Fibroblast of upper back skin (primary cell): Measurements from ENCODE around the gene APBB2.

Experiments used
- DNase-seq: peaks from one replicate; pipeline ENCODE4 v3.0.0-alpha.2; 2013

The APBB2 gene

GRCh38 chr4:40886931-40887763 is 327.2 kb downstream of the APBB2 start:
- DNase-seq = peak; percentile 19

GRCh38 chr4:40881851-40882250 is 332.5 kb downstream of the APBB2 start:
- no peak for DNase-seq

- no peak for DNase-seq
Measured at GRCh38 chr4:40881096-40881495, 333.2 kb downstream of the APBB2 start.

GRCh38 chr4:40878548-40879055 is 335.7 kb downstream of the APBB2 start:
- DNase-seq = no peak

- no peak for DNase-seq
Measured at GRCh38 chr4:40877081-40877480, 337.3 kb downstream of the APBB2 start.

GRCh38 chr4:40875507-40876150 is 338.7 kb downstream of the APBB2 start:
- no peak for DNase-seq

DNA sequence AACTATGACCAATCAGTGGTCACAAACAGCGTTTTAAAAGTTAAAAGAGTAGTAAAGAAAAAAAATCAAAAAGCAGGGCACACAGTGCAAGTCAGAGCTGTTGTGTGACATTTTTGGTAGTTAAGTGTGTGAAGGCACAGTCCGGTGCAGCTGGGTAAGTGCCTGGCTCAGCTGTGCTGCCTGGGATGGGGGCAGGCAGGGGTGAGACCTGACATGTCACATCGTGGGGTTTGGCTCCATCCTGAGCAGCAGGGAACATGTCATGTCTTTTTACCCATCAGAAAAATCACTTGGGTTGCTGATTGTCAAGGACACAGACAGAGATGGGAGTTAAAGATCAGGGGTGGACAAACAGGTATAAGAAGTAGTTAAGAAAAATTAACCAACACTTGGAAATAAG is 339.4 kb downstream of the APBB2 start:
- DNase-seq = no peak

- DNase-seq = no peak
Measured at GRCh38 chr4:40874331-40874730, 340.0 kb downstream of the APBB2 start.

DNA sequence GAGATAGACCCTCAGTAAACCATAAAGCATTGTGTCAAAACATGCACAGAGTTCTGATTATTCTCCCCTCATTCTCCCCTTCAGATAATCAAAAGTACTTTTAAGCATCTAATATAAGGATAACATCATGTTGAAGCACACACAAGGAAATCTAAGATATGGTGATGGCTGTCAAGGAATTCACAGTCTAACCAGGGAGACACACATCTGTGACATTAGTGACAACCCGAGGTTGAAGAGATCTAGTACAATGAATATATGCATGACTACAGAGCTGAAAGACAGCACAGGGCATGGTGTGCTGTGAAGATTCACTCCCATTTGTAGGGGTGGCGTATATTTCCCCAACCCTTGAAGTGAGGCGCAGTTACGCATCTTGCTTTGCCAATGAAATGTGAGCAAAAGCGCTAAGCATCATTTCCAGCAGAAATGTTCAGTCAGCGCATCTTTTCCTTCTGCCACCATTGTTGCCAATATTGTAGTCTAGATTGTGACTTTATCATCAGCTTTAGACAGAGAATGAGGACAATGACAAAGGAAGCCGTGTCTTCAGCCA is 342.6 kb downstream of the APBB2 start:
- no peak for DNase-seq

DNA sequence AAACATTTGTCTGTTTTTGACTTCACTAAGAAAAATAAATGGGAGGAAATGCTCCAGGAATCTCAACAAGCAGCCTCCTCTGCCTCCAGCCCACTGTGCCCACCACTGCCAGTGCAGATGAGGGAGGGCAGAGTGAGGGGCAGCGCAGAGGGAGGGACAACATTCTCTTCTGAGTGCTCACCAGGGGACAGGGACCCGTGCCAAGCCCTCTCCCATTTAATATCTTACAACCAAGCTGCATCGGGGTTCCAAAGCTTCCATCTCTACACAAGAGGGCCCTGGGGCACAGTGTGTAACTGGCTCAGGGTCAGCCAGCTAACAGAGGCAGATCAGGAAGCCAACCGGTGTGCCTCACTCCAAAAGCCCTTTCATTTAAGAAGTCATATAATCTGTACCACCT is 344.2 kb downstream of the APBB2 start:
- no peak for DNase-seq

GRCh38 chr4:40865696-40866095 is 348.6 kb downstream of the APBB2 start:
- DNase-seq = no peak

DNA sequence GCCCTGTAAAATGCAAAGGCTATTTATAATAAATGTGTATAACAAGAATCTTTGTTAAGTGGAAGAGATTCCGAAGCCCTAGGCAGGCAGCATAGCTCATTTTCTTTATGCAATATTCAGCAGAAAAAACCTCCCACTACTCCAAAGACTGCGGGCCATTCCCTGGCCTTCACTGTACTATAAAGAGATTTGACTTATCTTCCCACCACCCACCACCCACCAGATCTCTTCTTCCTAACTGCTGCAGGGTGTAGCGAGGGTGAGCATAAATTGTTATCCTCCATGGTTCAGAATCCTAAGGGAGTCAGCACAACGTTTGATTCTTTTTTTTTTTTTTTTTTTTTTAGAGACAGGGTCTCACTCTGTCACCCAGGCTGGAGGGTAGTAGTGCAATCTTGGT is 349.8 kb downstream of the APBB2 start:
- no peak for DNase-seq

DNA sequence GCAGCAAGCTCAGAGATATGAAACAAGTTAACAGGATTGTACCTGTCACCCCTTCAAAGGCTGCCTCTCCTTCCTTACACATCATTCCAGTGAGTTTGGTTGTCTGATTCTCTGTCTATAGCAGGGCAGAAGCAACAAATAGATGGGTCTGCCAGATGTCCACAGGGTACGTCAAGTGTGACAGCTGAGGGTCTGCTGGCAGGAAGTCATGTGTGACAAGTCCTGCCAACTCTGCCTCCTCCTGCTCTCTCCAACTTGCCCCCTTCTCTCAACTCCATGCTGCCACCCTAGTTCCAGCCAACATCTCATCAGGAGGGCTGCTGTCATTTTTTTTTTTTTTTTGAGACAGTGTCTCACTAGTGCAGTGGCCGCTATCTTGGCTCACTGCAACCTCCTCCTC is 355.4 kb downstream of the APBB2 start:
- no peak for DNase-seq

DNA sequence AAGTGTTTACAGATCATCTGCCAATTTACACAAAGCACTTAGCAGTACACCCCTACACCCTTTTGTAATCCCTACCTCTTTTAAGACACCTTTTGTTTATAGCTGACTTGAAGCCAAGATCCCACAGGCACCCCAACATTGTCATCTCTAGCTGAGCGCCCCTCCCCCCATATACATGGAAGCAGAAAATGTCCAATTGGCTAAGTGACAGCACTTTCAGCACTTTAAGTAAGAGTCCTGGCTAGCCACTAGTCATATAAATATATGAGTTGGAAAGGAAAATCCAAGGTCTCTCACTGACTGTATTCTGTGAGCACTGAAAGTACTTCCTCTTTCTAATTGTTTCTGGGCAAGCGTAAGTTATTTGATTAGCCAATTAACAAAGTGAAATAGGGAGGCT is 356.4 kb downstream of the APBB2 start:
- DNase-seq = no peak

- DNase-seq = peak; percentile 36
Measured at GRCh38 chr4:40856840-40857362, 357.4 kb downstream of the APBB2 start.

DNA sequence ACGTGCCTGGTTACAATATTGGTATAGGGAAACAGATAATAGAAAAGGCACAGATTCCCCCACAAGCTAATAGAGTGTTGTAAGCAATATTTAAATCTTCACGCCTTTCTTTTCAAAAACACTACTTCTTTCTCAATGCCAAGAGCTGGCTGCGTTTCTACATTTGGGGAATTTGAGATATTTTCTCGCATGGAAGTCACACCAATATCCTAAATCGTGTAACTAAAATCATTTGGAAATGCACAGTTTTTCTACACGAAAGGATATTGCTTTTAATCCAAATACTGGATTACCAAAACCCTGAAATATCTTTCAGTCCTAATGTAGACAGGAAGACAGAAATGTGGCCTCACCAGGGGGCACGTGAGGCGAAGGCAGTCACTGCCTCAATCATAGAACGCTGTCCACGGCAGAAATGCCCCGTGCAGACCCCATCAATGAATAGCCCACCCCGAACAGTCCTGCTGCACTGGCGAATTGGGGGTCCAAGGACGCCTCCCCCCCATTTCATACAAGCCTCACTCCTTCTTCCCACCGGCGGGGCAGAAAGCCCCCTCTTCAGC is 358.0 kb downstream of the APBB2 start:
- no peak for DNase-seq

GRCh38 chr4:40850496-40850895 is 363.8 kb downstream of the APBB2 start:
- DNase-seq = no peak

GRCh38 chr4:40848940-40849339 is 365.4 kb downstream of the APBB2 start:
- DNase-seq = peak; percentile 42

GRCh38 chr4:40848251-40848650 is 366.1 kb downstream of the APBB2 start:
- DNase-seq = no peak

DNA sequence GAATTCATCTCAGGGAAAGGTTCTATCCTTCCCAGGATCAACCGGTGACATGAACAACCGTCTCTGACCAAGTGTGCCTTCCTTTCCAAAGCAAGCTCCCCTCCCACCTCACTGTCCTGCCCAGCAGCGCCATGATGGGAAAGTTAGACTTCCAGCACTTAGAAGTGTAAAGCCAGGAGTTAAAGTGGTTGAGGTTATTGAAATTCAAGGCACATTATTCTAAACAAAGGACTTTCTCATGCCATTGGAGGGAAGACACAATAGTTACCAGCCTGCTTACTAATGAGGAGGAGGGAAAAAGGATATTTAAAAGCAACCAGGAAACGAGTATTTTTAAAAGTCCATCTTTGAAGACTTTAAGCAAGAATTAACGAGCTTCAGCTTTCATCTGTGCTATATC is 367.8 kb downstream of the APBB2 start:
- DNase-seq = no peak

DNA sequence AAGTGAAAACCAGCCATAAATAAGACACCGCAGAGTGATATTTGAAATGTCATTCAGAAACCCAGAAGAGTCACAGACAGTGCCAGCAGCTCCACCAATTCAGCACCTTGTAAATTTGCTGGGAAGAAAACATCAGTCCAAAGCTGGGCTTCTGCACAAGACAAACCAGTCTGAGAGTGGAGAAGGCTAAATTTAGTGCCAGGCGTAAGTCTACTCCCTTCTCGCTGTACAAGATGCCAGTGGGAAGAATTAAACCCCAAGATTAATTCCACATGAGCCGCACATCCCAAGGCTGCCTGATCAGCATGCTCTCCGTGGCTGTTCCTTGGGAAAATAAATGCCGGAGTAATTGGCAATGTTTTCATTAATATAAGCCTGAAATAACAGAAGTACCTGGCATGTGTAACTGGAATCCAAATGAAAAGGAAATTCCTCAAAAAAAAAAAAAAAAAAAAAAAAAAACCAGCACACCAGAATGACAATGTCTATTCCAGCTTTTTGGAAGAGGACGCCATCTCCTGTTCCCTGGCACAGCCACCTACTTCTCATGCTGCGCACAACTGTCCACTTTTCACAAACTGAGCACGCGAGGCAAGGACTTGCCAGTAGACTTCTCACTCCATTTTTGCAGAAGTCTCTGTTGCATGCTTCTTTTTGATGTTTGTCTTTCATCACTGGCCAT is 369.0 kb downstream of the APBB2 start:
- DNase-seq = peak; percentile 22

GRCh38 chr4:40844261-40844660 is 370.1 kb downstream of the APBB2 start:
- no peak for DNase-seq

DNA sequence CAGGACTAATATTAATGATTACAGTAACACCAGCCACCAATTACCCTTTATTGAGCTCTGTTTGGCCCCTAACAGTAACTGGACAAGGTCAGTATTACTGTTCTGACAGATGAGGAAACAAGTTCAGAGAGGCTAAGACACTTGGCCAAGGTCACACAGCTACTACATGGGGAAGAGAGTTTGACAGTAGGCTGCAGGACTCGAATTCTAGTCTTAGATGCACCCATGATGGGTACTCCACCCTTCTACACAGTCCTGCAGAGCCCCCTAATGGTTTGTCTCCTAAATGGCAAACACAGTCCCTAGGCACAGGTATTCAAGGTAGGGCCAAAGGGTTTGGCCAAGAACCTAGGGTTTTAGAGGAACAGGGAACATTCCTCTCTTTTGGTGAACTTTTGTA is 370.6 kb downstream of the APBB2 start:
- DNase-seq = no peak
